SK-N-SH treated with all-trans-retinoic acid at 6 μM for 48 hours (cell line): ENCODE measurements around the gene NOSTRIN.

Experiments
- ATAC-seq: fragments of 200-7000 bp; cut with Tn5 transposase; 3 replicates; pipeline ENCODE4 v1.9.1; 2020; ENCODE audit warnings: mild to moderate bottlenecking, moderate library complexity
- ARNTL ChIP-seq: fragments of 450-650 bp; formaldehyde crosslinking; IDR thresholded peaks from 2 replicates; pipeline ENCODE4 v1.5.0; 2020; ENCODE audit warnings: low read depth, mild to moderate bottlenecking, moderate library complexity, borderline replicate concordance
- BACH2 ChIP-seq: fragments of 250-450 bp; sonication (Bioruptor Pico); IDR thresholded peaks from 2 replicates; pipeline ENCODE4 v1.9.0; 2021; ENCODE audit warnings: mild to moderate bottlenecking, borderline replicate concordance
- CREB5 ChIP-seq: fragments of 250-450 bp; sonication (Bioruptor Pico); IDR thresholded peaks from 2 replicates; pipeline ENCODE4 v1.5.1; 2020; ENCODE audit warnings: low read depth, mild to moderate bottlenecking, moderate library complexity
- CSDC2 ChIP-seq: fragments of 250-450 bp; sonication (Bioruptor Pico); IDR thresholded peaks from 2 replicates; pipeline ENCODE4 v1.5.0; 2020; ENCODE audit warnings: mild to moderate bottlenecking, moderate library complexity
- CSRNP3 ChIP-seq: fragments of 250-450 bp; sonication (Bioruptor Pico); IDR thresholded peaks from 2 replicates; pipeline ENCODE4 v1.5.1; 2021; ENCODE audit warnings: mild to moderate bottlenecking, moderate library complexity
- ESRRG ChIP-seq: fragments of 250-450 bp; sonication (Bioruptor Pico); IDR thresholded peaks from 2 replicates; pipeline ENCODE4 v1.6.1; 2021; ENCODE audit warnings: mild to moderate bottlenecking
- GLIS3 ChIP-seq: fragments of 250-450 bp; sonication (Bioruptor Pico); IDR thresholded peaks from 2 replicates; pipeline ENCODE4 v1.5.0; 2020; ENCODE audit warnings: mild to moderate bottlenecking, moderate library complexity
- ISL1 ChIP-seq: fragments of 250-450 bp; sonication (Bioruptor Pico); IDR thresholded peaks from 2 replicates; pipeline ENCODE4 v2.1.2; 2022; ENCODE audit warnings: mild to moderate bottlenecking, moderate library complexity
- PATZ1 ChIP-seq: fragments of 250-450 bp; sonication (Bioruptor Pico); IDR thresholded peaks from 2 replicates; pipeline ENCODE4 v1.8.0; 2020; ENCODE audit warnings: mild to moderate bottlenecking, moderate library complexity, borderline replicate concordance
- POU6F1 ChIP-seq: fragments of 250-450 bp; sonication (Bioruptor Pico); IDR thresholded peaks from 2 replicates; pipeline ENCODE4 v1.8.0; 2021; ENCODE audit warnings: low read depth, mild to moderate bottlenecking, moderate library complexity, borderline replicate concordance
- PPARA ChIP-seq: fragments of 250-450 bp; sonication (Bioruptor Pico); IDR thresholded peaks from 2 replicates; pipeline ENCODE4 v1.5.0; 2020; ENCODE audit warnings: mild to moderate bottlenecking, borderline replicate concordance
- RARB ChIP-seq: fragments of 250-450 bp; sonication (Bioruptor Pico); IDR thresholded peaks from 2 replicates; pipeline ENCODE4 v1.8.0; 2021; ENCODE audit warnings: mild to moderate bottlenecking, moderate library complexity
- SNAI2 ChIP-seq: fragments of 250-450 bp; sonication (Bioruptor Pico); IDR thresholded peaks from 2 replicates; pipeline ENCODE4 v1.5.0; 2020; ENCODE audit warnings: mild to moderate bottlenecking, moderate library complexity
- TCF4 ChIP-seq: fragments of 250-450 bp; sonication (Bioruptor Pico); IDR thresholded peaks from 2 replicates; pipeline ENCODE4 v1.8.0; 2021; ENCODE audit warnings: mild to moderate bottlenecking, moderate library complexity, borderline replicate concordance
- TOX ChIP-seq: fragments of 250-450 bp; sonication (Bioruptor Pico); IDR thresholded peaks from 2 replicates; pipeline ENCODE4 v1.8.0; 2021; ENCODE audit warnings: mild to moderate bottlenecking, moderate library complexity, borderline replicate concordance
- TSHZ2 ChIP-seq: fragments of 250-450 bp; sonication (Bioruptor Pico); IDR thresholded peaks from 2 replicates; pipeline ENCODE4 v1.5.0; 2020; ENCODE audit warnings: mild to moderate bottlenecking, moderate library complexity
- ZC3H10 ChIP-seq: fragments of 250-450 bp; sonication (Bioruptor Pico); IDR thresholded peaks from 2 replicates; pipeline ENCODE4 v1.5.1; 2021; ENCODE audit warnings: mild to moderate bottlenecking, moderate library complexity
- ZFP3 ChIP-seq: fragments of 250-450 bp; sonication (Bioruptor Pico); IDR thresholded peaks from 2 replicates; pipeline ENCODE4 v1.5.0; 2020; ENCODE audit warnings: mild to moderate bottlenecking, moderate library complexity
- ZFP30 ChIP-seq: fragments of 450-650 bp; formaldehyde crosslinking; IDR thresholded peaks from 2 replicates; pipeline ENCODE4 v1.5.0; 2022; ENCODE audit warnings: mild to moderate bottlenecking, moderate library complexity
- ZNF565 ChIP-seq: fragments of 450-650 bp; formaldehyde crosslinking; conservative IDR thresholded peaks from 2 replicates; pipeline ENCODE4 v1.5.0; 2020; ENCODE audit warnings: low read depth, mild to moderate bottlenecking, moderate library complexity
- ZNF8 ChIP-seq: fragments of 450-650 bp; formaldehyde crosslinking; IDR thresholded peaks from 2 replicates; pipeline ENCODE4 v1.5.0; 2020; ENCODE audit warnings: mild to moderate bottlenecking, moderate library complexity

The NOSTRIN gene

GRCh38 chr2:168758970-168759820, 43.2 kb upstream of the NOSTRIN start:
- TF ChIP-seq CREB5 (no peak), ZNF565 (no peak), ESRRG (CRISPR knock-in tag) (no peak), RARB (no peak), TSHZ2 (CRISPR knock-in tag) (no peak), ZFP30 (no peak), TOX (CRISPR knock-in tag) (no peak), ARNTL (CRISPR knock-in tag) (no peak), BACH2 (no peak), ZC3H10 (CRISPR knock-in tag) (no peak), POU6F1 (CRISPR knock-in tag) (no peak), PATZ1 (CRISPR knock-in tag) (no peak), ISL1 (CRISPR knock-in tag) (no peak), CSRNP3 (CRISPR knock-in tag) (no peak)
- peak; percentile 99 for ATAC-seq

- no peak for TF ChIP-seq PATZ1 (CRISPR knock-in tag)
- TF ChIP-seq RARB: no peak
- TF ChIP-seq ZFP3 (CRISPR knock-in tag): no peak
- TF ChIP-seq CREB5: no peak
- TF ChIP-seq GLIS3 (CRISPR knock-in tag): no peak
- ATAC-seq: no peak
These were observed 37.0 kb upstream of the NOSTRIN start for GRCh38 chr2:168765401-168765800.

- ATAC-seq: no peak
- TF ChIP-seq TCF4 (CRISPR knock-in tag) (no peak), ISL1 (CRISPR knock-in tag) (no peak), ZFP30 (no peak), CSRNP3 (CRISPR knock-in tag) (no peak), ZFP3 (CRISPR knock-in tag) (no peak), CSDC2 (CRISPR knock-in tag) (no peak), SNAI2 (CRISPR knock-in tag) (no peak), ZC3H10 (CRISPR knock-in tag) (no peak), POU6F1 (CRISPR knock-in tag) (no peak), PPARA (CRISPR knock-in tag) (no peak), ZNF8 (CRISPR knock-in tag) (no peak), ESRRG (CRISPR knock-in tag) (no peak), ARNTL (CRISPR knock-in tag) (no peak)
These were observed 35.8 kb upstream of the NOSTRIN start for GRCh38 chr2:168766600-168766999.
